Measurements from ENCODE around the gene SPOCK1.
"Not testable (repeated sequence)": the region's sequence is repeated elsewhere in the genome, so short reads cannot be mapped to it uniquely, and the experiment has no call there.

The SPOCK1 gene

DNA sequence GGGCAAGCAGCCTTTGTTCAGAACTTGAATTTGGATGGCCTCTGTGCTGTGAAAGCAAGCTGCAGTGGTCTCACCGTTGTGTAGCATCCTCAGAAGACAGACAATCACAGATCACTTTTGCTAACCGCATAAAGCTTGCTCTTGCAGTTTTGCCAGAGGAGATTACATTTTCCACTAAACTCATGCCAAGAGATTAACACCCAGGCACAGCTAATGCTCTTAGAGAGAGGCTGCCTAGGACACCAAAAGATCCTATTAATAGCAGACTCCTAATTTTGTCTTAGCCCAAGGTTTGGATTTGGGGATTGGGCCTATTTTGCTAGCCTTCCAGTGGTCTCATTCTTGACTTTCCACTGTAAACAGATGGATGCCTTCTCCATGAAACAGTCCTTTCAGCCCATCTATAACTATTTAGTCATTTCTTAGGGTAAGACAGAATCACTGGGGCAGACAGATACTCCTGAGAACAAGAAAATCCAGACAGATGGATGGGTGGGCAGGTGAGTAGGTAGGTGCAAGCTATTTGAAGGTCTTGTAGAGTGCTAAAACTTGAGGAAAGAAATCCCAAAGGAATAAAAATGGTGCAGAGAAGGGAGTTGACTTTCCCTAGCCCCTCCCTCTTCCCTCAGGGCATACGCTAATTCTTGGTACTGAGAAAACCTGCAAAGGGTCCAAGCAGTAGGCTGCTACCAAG, 506.2 kb downstream of the SPOCK1 start:
- no peak for DNase-seq

- no peak for DNase-seq
Observed at GRCh38 chr5:136985785-136986475, 513.2 kb downstream of the SPOCK1 start.

DNA sequence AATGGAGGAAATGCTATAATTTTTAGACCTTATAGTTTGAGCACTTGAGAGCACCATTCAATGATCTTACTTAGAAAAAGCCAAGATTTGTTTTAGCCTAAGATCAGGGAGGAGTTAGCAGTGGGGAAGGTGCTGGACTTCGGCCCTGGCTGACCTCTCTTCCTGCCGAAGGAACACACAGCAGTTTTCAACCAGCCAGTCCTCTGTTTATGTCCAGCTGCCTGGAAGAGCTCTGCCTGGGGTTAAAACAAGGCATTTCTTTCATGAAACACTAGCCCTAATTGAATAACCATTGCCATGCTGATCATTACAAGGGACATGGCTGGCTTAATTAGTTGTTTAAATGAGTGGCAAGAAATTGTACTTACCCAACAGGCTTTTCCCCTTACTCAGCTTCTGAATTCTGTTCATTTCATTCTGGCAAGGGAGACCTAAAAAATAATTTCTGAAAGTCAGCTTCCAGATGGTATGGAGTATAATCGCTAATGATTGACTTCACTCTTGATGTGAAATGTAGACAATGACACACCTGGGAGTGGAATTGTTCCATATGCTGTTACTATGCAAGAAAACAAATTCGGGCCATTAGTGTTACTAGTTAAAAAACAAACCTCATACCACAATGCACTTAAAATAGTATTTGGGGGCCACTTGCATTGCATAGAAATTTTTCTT, 514.2 kb downstream of the SPOCK1 start:
- no peak for DNase-seq

DNA sequence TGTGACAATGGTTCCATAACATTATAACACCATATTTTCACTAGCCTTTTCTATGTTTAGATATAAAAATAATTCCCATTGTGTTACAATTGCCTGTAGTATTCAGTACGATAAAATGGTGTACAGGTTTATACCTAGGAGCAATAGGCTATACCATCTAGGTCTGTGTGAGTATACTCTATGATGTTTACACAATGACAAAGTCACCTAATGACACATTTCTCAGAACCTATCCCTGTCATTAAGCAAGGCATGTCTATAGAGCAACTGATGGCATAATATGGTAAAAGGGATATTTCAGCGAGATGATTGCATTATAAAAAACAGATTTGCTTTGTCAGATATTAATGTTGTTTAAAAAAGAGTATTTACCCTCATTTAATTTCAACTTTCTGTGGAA, 517.2 kb downstream of the SPOCK1 start:
- no peak for DNase-seq

GRCh38 chr5:136979131-136979530, 520.0 kb downstream of the SPOCK1 start:
- no peak for DNase-seq

- DNase-seq, result no peak
Observed at GRCh38 chr5:136963504-136963903, 535.6 kb downstream of the SPOCK1 start.

- DNase-seq, result no peak
Observed at GRCh38 chr5:136957428-136957827, 541.7 kb downstream of the SPOCK1 start.

- DNase-seq, result not testable (repeated sequence)
Observed at GRCh38 chr5:136954142-136954541, 545.0 kb downstream of the SPOCK1 start.

GRCh38 chr5:136953346-136954069, 545.6 kb downstream of the SPOCK1 start:
- not testable (repeated sequence) for DNase-seq

GRCh38 chr5:136927571-136927970, 571.6 kb downstream of the SPOCK1 start:
- DNase-seq, result no peak

DNA sequence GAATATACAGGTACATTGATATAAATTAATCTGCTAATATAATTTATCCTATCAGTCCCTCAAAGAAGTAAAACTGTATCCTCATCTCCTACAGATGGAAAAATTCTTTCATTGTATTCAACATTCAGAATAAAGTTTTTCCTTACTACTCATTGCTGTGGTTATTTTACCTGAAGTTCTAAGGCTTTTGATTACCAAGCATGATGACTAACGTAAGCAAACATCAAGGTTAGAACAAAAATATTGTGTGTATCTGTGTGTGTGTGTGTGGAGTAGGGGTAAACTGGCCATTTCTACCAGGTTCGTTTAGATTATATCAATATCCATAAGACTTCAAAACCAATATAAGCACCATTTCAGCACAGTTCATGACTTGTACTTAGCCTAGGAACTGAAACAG, 573.1 kb downstream of the SPOCK1 start:
- DNase-seq, result no peak

Measured in CD4-positive, alpha-beta T cell treated with Interleukin-10 for 1 hour (primary cell).